HG03457 (cell line): ENCODE measurements around the gene MRPL49.
A peak's percentile ranks its signal among the peaks of the same experiment; 100 is the strongest.

Experiments used
- ATAC-seq: cut with Tn5 transposase; IDR thresholded peaks from one replicate; pipeline ENCODE4 v1.9.1; 2021; ENCODE audit warnings: moderate number of reproducible peaks; ENCODE audit not compliant: unreplicated experiment

MRPL49 gene

DNA sequence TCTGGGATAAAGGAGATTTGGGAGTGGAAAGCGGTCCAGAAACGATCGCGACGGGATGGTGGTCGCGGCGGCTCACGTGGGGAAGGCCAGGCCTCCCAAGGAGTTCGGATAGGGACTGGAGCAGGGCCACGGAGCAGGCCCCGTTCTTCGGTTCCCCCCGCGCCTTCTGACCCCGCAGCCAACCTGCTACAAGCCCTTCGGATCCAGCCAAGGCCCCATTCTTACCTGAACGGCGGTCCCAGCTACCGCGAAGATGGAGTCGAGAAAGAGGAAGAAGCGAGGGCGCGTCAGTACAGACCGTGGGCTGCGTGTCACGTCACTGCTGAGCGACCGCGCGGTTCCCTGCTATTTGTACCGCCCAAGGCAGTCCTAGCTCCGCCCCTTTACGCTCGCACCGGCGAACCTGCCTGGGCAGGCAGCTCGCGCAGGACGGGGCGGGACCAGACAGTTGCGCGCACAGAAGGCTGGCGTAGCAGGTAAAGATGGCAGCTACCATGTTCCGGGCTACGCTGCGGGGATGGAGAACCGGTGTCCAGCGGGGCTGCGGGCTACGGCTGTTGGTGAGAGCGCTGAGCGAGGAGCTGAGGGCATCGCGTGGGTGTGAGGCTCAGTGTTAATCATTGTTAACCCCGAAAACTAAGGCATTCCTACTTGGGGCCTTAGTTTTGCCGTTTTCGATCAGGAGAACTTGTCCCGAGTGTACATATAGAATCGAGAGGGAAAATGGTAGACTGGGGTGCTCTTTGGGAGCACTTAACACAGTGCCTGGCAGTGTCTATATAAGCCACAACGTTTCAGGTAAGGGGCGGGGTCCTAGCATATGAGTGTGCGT lies at the start of gene MRPL49, which contains the start of gene FAU:
Gene MRPL49, plus strand, starts transcription at position 457 of the 832 bp plus-strand sequence. Its CDS starts 26 bp downstream, at position 483.
Gene FAU, minus strand, starts transcription at position 270 of the 832 bp plus-strand sequence. CDS start 321 bp downstream, outside the sequence.
- ATAC-seq = peak; percentile 49

DNA sequence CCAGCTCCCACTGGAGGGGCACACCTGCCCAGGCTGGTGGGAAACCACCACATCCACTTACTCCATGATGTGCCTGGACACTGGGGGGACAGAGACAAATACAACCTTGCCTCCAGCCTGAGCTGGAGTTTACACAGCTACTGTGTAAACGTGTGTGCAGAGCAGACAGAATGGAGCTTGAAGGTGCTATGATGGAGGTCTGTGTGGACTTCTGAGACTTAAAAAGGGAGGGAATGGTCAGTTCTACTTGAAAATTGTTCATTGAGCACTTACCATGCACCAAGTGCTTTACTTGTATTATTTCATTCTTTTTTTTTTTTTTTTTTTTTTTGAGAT lies 49.5 kb upstream of the MRPL49 start:
- no peak for ATAC-seq

DNA sequence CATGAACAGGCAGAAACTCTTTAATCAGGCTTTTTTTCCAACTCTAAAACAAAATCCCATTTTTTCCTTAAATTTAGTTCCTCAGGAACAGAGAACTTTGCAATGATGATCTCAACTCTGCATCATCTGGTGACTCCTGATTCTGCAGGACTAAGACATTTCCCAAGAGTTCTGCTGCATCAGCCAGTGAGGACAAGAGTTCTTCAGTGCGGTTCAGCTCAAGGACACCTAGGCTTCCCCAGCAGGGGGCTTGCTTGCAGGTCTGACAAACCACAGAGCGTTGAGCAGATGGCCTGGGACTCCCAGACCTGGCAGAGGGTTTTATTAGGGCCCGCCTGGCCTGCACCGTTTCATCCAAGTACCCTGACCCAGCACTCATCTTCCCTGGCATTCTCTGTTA lies 44.7 kb upstream of the MRPL49 start:
- ATAC-seq = no peak

DNA sequence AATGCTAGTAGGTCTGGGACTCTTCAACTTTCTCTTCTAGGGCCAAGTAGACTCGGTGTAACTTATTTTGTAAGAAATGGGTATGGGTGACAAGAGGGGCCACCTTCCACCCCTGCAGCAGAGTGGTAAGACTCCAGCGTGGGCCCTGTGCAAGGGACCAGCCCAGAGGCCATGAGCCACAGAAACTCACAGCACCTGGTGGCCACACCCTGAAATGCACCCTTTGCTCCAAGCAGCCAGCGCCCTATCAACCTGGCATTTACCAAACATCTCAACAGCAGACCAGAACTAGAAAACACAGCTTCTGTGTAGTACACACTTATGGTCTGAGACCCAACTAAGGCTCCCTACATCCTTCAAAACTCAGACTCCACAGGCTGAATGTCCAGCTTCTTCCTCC lies 44.0 kb upstream of the MRPL49 start:
- no peak for ATAC-seq

DNA sequence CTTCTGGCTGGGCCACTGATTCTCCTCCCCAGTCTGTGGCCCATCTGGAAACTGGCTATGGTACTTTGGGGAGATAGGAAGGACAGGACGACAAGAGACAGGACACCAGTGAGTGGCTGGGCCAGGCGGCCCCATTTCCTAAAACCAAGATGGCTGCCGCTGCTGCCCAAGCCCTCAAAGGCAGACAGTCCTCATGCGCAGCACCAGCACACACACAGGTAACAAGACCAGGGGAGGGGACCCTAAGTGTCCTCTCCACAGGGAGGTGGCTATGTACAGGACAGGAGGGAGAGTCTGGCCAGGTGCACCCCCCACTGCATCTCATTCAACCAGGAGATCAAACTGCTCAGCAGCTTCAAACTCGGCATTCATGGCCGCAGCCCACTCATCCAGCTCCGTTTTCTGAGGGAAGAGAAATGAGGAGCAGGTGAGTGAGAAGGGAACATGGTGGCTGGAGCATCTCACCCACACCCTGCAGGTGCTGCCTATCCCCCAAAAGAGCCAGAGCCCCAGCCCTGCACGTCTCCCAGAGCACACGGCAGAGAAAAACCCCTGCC lies 43.3 kb upstream of the MRPL49 start:
- ATAC-seq = no peak

DNA sequence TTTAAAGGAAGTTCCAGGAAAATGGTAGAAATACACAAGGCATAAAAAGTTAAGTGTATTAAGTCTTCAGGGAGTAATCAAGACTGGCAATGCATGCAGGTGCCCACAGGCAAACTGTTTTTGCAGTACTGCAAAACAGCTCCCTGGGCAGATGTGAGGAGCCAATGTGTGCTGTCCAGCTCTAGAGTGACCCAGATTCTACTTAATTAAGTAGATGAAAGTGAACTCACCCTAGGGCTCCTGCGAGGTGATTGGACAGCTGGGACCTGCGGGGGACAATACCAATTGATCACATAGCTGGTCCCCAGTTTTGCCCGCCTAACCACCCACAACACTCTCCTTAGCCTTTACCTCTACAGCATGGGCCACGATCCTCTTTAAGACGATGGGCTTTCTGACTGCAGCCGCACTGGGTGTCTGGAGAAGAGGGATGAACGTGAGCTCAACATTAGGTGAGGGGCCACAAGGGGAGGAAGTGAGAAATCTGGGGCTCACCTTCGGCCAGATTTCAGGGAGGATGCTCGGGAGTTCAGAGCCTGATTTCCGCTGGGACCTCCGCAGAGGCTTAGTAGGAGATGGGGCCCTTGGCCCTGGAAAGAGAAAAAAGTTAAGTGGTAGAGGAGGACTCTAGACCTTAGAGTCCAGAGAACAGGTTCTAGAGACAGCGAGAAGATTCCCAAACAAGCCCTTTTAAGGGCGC lies 38.8 kb upstream of the MRPL49 start:
- ATAC-seq = peak; percentile 5

DNA sequence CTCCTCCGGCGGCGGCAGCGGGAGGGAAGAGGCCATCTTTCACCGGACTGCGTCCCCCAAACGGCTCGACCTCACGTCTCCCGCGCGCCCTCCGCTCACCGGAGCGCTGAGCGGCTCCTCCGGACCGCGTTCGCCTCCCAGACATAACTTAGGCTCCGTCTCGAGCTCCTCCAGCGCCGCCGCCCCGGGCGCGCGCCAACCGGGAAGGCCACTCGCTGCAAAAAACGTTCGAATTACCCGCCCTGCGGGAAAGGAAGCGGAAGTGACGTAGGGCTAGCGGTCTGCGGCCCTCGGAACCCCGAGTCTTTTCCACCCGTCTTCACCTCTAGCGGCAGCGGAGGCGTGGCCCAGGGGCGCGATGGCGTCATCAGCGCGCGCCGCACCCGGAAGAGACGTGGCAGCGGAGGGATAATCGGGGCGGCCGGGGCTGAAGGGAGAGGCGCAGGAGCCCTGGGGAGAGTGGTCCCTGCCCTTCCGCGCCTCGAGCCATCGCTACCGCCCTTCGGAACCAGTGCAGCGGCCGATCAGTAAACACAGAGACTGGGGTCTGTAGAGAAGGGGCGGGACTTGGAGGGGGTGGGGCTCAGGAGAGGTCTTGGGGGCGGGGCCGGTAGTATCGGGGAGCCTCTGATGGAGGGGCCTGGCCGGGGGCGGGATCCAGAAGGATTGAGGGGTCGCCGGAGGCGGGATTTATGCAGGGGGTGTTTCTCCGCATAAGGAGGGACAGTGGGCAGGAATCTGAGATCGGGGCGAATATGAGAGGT lies 38.1 kb upstream of the MRPL49 start, which contains the start of the genes CDCA5 and ZFPL1:
Gene CDCA5, minus strand, starts transcription at position 207 of the 764 bp plus-strand sequence. Its CDS starts 62 bp downstream, at position 145.
Gene ZFPL1, plus strand, starts transcription at position 389 of the 764 bp plus-strand sequence. CDS start 477 bp downstream, outside the sequence.
- ATAC-seq = peak; percentile 44

DNA sequence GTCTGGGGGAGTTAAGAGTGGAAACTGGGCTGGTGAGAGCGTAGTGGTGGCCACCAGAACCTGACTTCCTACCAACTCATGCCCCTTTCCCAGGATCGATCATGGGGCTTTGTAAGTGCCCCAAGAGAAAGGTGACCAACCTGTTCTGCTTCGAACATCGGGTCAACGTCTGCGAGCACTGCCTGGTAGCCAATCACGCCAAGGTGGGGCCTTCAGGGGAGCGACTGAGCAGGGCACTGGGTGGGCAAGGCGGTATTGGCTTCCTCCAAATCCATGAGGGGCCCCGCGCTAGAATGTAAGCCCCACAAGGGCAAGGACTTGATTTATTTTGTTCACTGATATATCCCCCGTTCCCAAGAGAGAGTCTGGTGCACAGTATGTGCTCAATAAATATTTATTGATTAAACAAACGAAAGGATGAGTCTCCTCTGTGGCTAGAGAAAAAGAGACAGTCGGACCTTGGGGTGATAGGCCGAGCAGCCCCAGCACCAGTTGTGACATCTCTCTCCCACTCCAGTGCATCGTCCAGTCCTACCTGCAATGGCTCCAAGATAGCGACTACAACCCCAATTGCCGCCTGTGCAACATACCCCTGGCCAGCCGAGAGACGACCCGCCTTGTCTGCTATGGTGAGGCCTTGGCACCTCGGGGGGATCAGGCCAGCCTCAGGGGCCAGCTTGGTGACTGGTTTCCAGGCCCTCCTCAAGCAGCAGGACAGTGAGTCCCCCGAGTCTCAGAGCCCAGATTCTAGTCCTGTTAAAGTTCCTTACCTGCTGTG lies 37.3 kb upstream of the MRPL49 start:
- ATAC-seq = no peak

DNA sequence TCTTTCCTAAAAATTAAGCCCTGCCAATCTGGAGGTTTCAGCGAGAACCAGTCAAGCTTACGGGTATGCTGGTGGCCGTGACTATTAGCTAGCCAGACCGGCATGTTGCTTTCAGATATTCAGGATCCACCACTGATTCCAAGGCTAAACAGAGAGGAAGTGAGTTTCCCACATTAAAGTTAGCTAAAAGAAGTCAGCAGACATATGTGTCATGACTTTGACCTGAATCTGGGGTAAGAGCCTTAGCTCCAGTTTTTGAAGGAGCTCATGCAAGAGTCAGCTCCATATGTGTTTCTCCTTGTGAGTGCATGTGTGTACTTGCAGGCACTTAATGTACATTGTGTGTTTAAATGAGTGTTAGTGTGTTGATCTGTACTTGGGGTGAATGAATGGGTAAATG lies 36.7 kb upstream of the MRPL49 start:
- ATAC-seq = no peak

DNA sequence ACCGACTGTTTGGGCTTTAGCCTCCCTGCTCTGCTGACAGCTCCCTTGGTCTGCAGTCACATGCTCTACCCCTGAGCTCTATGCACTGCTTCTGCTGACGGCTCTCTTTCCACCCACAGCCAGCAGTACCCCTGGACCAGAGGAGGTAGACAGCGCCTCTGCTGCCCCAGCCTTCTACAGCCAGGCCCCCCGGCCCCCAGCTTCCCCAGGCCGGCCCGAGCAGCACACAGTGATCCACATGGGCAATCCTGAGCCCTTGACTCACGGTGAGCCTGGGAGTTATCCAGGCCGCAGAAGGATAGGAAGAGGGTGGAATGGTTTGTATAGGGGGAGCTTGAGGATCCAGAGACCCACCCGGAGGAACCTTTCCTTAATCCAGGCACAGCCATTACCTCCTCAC lies 35.3 kb upstream of the MRPL49 start:
- ATAC-seq = no peak

DNA sequence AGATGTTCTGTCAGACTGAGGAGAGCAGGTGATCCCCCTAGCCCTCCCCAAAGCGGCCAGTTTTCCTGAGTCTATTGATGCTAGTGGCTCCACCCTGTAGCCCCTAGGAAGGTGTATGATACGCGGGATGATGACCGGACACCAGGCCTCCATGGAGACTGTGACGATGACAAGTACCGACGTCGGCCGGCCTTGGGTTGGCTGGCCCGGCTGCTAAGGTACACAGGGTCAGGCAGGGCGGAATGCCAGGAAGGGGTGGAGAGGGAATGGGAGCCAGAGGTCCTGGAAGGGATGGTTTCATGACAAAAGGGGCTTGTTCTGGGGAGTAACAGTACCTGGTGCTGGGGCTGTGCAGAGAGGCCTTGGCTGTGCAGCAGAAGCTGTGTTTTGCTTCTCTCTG lies 34.9 kb upstream of the MRPL49 start:
- no peak for ATAC-seq

DNA sequence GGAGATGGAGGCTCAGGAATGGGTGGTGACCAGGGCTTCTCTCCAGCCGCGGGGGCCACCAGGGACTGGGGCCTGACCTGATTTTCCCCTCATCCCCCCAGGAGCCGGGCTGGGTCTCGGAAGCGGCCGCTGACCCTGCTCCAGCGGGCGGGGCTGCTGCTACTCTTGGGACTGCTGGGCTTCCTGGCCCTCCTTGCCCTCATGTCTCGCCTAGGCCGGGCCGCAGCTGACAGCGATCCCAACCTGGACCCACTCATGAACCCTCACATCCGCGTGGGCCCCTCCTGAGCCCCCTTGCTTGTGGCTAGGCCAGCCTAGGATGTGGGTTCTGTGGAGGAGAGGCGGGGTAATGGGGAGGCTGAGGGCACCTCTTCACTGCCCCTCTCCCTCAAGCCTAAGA lies 34.3 kb upstream of the MRPL49 start:
- no peak for ATAC-seq

DNA sequence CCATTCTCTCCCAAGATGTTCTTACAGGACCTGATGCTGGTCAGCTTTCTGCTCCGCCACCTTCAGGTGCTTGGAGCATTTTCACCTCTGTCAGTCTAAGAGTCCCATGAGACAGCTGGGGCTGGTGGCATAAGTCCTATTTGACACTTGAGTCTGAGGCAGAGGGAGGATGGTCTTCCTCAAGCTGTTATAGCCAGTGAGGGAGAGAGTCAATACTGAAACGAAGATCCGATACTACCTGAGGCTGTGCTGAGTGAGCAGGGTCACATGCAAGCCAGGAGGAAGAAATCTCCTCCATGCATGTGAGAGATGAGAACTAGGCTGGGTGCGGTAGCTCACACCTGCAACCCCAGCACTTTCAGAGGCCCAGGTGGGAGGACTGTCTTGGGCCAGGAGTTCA lies 32.5 kb upstream of the MRPL49 start:
- no peak for ATAC-seq

DNA sequence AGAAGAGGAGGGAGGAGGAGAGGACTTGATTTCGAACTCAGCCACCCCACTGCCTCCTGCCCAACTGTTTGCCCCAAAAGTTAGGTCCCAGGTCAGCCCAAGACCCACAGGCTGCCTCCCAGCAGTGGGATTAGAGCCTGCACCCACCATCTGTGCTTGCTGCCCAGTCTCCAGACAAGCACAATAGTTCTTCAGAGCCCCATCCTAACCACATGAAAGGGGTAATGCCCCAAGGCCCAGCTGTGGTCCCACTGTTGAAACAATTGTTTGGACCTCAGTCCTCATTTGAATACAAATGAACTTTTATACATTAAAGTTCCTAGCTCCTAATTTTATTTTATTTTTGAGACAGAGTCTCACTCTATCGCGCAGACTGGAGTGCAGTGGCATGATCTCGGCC lies 31.5 kb upstream of the MRPL49 start:
- ATAC-seq = no peak

DNA sequence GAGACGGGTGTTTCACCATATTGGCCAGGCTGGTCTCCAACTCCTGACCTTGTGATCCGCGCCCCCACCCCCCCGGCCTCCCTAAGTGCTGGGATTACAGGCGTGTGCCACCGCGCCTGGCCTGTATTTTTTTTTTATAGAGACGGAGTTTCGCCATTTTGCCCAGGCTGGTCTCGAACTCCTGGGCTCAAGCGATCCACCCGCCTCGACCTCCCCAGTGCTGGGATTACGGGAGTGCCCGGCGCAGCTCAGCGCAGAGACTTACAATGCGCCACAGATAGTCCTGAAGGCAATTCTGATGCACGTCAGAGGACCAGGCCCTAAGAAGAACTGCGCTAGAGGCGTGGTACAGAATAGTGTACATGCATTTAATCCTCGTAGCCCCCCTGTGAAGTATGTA lies 26.7 kb upstream of the MRPL49 start:
- ATAC-seq = no peak

DNA sequence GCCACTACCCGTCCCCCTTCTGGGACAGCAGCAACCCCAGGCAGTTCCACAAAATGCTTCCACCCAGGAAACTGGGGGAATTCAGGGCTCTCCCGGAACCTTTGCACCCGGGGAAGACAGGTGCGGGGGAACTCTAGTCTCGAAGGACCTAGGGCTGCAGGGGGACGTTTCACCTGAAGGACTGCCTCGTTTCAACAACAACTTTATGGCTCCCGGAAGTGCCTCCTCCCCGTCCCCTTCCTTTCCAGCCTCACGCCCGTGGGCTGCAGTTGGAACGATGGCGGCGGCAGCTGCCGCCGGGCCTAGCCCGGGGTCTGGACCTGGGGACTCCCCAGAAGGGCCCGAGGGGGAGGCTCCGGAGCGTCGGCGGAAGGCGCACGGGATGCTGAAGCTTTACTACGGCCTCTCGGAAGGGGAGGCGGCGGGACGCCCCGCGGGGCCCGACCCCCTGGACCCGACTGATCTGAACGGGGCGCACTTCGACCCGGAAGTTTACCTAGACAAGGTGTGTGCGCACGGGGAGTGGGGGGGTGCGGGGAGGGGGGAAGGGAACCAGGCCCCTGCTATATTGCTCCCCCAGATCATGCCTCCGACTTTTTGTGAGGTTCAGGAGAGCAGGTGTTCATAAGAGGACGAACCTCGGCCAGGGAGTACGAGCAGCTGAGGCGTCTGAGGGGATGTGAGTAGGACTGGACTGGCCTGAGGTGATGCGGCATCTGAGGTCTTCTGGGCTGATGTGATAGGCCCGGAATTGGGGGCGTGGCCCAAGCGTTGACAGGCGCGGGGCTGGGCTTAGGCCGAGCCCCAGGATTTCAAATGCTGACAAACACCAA lies 25.9 kb upstream of the MRPL49 start, which contains the start of gene VPS51:
Gene VPS51, plus strand, starts transcription at position 241 of the 833 bp plus-strand sequence. Its CDS starts 37 bp downstream, at position 278.
- ATAC-seq = peak; percentile 62

DNA sequence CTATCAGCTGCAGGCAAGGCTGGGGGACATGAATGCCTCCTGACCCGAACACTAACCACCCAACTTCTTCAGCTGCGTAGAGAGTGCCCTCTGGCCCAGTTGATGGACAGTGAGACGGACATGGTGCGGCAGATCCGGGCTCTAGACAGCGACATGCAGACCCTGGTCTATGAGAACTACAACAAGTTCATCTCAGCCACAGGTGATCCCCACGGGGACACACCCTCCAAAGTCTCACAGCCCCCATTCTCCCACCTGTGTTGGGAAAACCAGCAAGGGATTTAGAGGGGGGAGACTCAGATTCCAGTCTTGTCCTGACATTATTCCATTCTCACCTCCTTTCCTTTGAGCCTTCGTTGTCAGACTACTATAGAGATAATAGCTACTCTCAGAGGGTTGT lies 25.2 kb upstream of the MRPL49 start:
- ATAC-seq = peak; percentile 11

DNA sequence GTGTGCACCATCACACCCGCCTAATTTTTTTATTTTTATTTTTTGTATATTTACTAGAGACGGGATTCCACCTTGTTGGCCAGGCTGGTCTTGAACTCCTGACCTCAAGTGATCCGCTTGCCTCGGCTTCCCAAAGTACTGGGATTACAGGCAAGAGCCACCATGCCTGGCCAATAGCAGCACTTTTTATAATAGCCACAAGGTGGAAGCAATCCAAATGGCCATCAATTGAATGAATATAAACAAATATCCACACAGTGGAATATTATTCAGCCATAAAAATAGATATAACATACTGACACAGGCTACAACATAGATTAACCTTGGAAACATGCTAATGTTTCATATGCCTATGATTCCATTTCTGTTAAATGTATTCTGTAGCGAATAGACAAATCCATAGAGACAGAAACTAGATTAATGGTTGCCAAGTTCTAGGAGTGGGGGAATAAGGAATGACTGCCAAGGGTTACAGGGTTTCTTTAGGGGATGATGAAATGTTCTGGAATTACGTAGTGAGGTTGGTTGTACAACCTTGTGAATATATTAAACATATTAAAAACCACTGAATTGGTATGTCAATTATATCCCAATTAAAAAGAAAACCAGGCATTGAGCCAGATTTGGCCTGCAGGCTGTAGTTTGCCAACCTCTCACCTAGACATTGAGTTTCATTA lies 21.3 kb upstream of the MRPL49 start:
- ATAC-seq = no peak
